ENCODE data around the gene SPRED3.

The SPRED3 gene

GRCh38 chr19:38430931-38431330 lies 42.4 kb downstream of the SPRED3 start:
- no peak for TF ChIP-seq SUZ12 (IDR thresholded peaks at IDR 0.05; ENCODE audit: extremely low read depth, insufficient read depth, insufficient read length)
- Histone ChIP-seq H3K9ac (ENCODE audit: insufficient read length, low read depth) (no peak overlapping the region), H3K9me3 (ENCODE audit: insufficient read depth, low read length) (no peaks in the 10 kb centered on the region), H3K4me3 (ENCODE audit: insufficient read length, low read depth) (no peak overlapping the region), H3K27me3 (ENCODE audit: insufficient read depth, insufficient read length) (peaks cover 3% of the 10 kb centered on the region), H3K4me1 (ENCODE audit: insufficient read depth, insufficient read length) (peaks cover 5% of the 10 kb centered on the region), H3K36me3 (ENCODE audit: insufficient read depth, insufficient read length, low read length) (no peaks in the 10 kb centered on the region)
- DNase-seq (ENCODE audit: low read depth, low spot score): no peak

GRCh38 chr19:38433268-38433733 lies 44.8 kb downstream of the SPRED3 start, which contains the start of gene RYR1:
TSS of gene RYR1 (plus strand) at chr19:38433691. CDS start at chr19:38433830, 139 bp downstream.
- H3K4me3 ChIP-seq (ENCODE audit: insufficient read length, low read depth): peak within 1 kb of the TSS; percentile 39

DNA sequence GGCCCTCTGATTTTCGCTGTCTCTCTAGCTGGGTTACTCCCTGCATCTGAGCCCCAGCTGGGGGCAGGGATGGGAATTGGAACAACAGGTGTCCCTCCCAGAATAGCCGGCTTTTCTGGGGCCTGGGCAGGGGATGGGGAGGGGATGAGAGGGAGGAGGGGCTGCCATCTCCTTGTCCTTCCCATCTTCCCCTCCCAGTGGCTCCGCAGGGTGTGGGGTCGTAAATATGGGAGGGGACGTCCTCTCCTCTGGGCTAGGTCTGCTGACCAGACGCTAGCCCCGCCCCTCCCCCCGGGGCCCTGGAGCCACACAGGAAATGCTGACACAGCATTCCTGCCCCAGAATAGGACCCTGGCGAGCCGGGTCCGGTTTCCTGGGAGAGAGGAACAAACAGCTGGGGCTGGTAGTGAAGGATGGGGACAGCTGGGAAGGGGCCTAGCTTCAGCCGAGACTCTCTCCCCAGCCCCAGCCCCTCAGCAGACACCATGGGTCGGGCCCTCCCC lies 46.1 kb downstream of the SPRED3 start:
- Histone ChIP-seq H3K36me3 (ENCODE audit: insufficient read depth, insufficient read length, low read length) (no peaks in the 10 kb centered on the region), H3K27me3 (ENCODE audit: insufficient read depth, insufficient read length) (peaks cover 3% of the 10 kb centered on the region), H3K9me3 (ENCODE audit: insufficient read depth, low read length) (no peaks in the 10 kb centered on the region), H3K9ac (ENCODE audit: insufficient read length, low read depth) (peak overlapping the region; percentile 44), H3K4me3 (ENCODE audit: insufficient read length, low read depth) (peak overlapping the region; percentile 39), H3K4me1 (ENCODE audit: insufficient read depth, insufficient read length) (peaks cover 5% of the 10 kb centered on the region)
- TF ChIP-seq YY1 (IDR thresholded peaks at IDR 0.05; ENCODE audit: insufficient read depth, insufficient read length) (no peak), ZNF274 (IDR thresholded peaks at IDR 0.05; ENCODE audit: low read depth, low read length) (no peak), SUZ12 (IDR thresholded peaks at IDR 0.05; ENCODE audit: extremely low read depth, insufficient read depth, insufficient read length) (no peak)
- DNase-seq (ENCODE audit: low read depth, low spot score): no peak

More at GRCh38 chr19:38433268-38433733, 44.8 kb downstream of the SPRED3 start, which contains the start of gene RYR1:
- Histone ChIP-seq H3K9me3 (ENCODE audit: insufficient read depth, low read length) (no peaks in the 10 kb centered on the region), H3K36me3 (ENCODE audit: insufficient read depth, insufficient read length, low read length) (no peaks in the 10 kb centered on the region), H3K9ac (ENCODE audit: insufficient read length, low read depth) (peak within 1 kb of the TSS; percentile 44), H3K4me1 (ENCODE audit: insufficient read depth, insufficient read length) (peaks cover 5% of the 10 kb centered on the region), H3K27me3 (ENCODE audit: insufficient read depth, insufficient read length) (peaks cover 3% of the 10 kb centered on the region)
- no peak for DNase-seq (ENCODE audit: low read depth, low spot score)
- TF ChIP-seq SUZ12 (IDR thresholded peaks at IDR 0.05; ENCODE audit: extremely low read depth, insufficient read depth, insufficient read length): no peak
- TF ChIP-seq ZNF274 (IDR thresholded peaks at IDR 0.05; ENCODE audit: low read depth, low read length): no peak
- no peak for TF ChIP-seq YY1 (IDR thresholded peaks at IDR 0.05; ENCODE audit: insufficient read depth, insufficient read length)

DNA sequence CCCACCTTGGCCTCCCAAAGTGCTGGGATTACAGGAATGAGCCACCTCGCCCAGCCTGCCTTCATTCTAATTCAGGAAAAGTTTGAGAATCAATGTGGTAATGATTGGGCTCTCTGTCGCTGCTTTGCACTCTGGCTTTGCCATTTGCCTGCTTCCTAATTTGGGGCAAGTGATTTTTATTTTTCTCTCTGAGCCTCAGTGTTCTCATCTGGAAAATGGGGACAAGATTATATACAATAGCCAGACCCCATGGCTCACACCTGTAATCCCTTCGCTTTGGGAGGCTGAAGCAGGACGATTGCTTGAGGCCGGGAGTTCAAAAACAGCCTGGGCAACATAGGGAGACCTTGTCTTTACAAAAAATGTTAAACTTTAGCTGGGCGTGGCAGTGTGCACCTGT lies 48.8 kb downstream of the SPRED3 start:
- H3K27me3 ChIP-seq (ENCODE audit: insufficient read depth, insufficient read length): peaks cover 3% of the 10 kb centered on the region
- no peak overlapping the region for H3K4me3 ChIP-seq (ENCODE audit: insufficient read length, low read depth)
- no peak for DNase-seq (ENCODE audit: low read depth, low spot score)
- peaks cover 5% of the 10 kb centered on the region for H3K4me1 ChIP-seq (ENCODE audit: insufficient read depth, insufficient read length)
- no peaks in the 10 kb centered on the region for H3K9me3 ChIP-seq (ENCODE audit: insufficient read depth, low read length)
- TF ChIP-seq SUZ12 (IDR thresholded peaks at IDR 0.05; ENCODE audit: extremely low read depth, insufficient read depth, insufficient read length) (no peak), YY1 (IDR thresholded peaks at IDR 0.05; ENCODE audit: insufficient read depth, insufficient read length) (no peak), ZNF274 (IDR thresholded peaks at IDR 0.05; ENCODE audit: low read depth, low read length) (no peak)
- no peak overlapping the region for H3K9ac ChIP-seq (ENCODE audit: insufficient read length, low read depth)
- H3K36me3 ChIP-seq (ENCODE audit: insufficient read depth, insufficient read length, low read length): no peaks in the 10 kb centered on the region

DNA sequence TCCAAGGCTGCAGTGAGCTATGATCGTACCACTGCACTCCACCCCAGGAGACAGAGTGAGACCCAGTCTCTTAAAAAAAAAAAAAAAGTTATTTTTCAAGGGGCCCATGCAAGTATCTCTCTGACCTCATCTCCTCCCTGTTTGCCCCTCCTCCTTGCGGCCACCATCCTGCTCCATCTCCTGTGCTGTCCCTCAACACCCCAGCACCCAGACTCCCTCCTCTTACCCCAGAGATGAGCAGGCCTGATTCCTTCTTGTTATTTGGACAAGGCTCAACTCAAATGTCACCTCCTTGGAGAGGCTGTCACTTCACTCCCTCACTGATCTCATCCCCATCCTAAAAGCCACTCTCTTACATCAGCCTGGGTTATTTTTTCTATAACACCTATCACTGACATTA lies 49.4 kb downstream of the SPRED3 start:
- TF ChIP-seq ZNF274 (IDR thresholded peaks at IDR 0.05; ENCODE audit: low read depth, low read length) (no peak), YY1 (IDR thresholded peaks at IDR 0.05; ENCODE audit: insufficient read depth, insufficient read length) (no peak), SUZ12 (IDR thresholded peaks at IDR 0.05; ENCODE audit: extremely low read depth, insufficient read depth, insufficient read length) (no peak)

GRCh38 chr19:38440592-38440991 lies 52.1 kb downstream of the SPRED3 start:
- TF ChIP-seq ZNF274 (IDR thresholded peaks at IDR 0.05; ENCODE audit: low read depth, low read length): no peak
- TF ChIP-seq SUZ12 (IDR thresholded peaks at IDR 0.05; ENCODE audit: extremely low read depth, insufficient read depth, insufficient read length): no peak
- TF ChIP-seq YY1 (IDR thresholded peaks at IDR 0.05; ENCODE audit: insufficient read depth, insufficient read length): no peak
- no peaks in the 10 kb centered on the region for H3K9me3 ChIP-seq (ENCODE audit: insufficient read depth, low read length)
- H3K36me3 ChIP-seq (ENCODE audit: insufficient read depth, insufficient read length, low read length): no peaks in the 10 kb centered on the region
- H3K9ac ChIP-seq (ENCODE audit: insufficient read length, low read depth): no peak overlapping the region
- no peak overlapping the region for H3K4me3 ChIP-seq (ENCODE audit: insufficient read length, low read depth)
- H3K27me3 ChIP-seq (ENCODE audit: insufficient read depth, insufficient read length): no peaks in the 10 kb centered on the region
- no peaks in the 10 kb centered on the region for H3K4me1 ChIP-seq (ENCODE audit: insufficient read depth, insufficient read length)
- no peak for DNase-seq (ENCODE audit: low read depth, low spot score)

More for the DNA sequence above, 49.4 kb downstream of the SPRED3 start:
- Histone ChIP-seq H3K36me3 (ENCODE audit: insufficient read depth, insufficient read length, low read length) (no peaks in the 10 kb centered on the region), H3K4me1 (ENCODE audit: insufficient read depth, insufficient read length) (peaks cover 5% of the 10 kb centered on the region), H3K9ac (ENCODE audit: insufficient read length, low read depth) (no peak overlapping the region), H3K4me3 (ENCODE audit: insufficient read length, low read depth) (no peak overlapping the region), H3K9me3 (ENCODE audit: insufficient read depth, low read length) (no peaks in the 10 kb centered on the region), H3K27me3 (ENCODE audit: insufficient read depth, insufficient read length) (peaks cover 3% of the 10 kb centered on the region)
- no peak for DNase-seq (ENCODE audit: low read depth, low spot score)

- Histone ChIP-seq H3K27me3 (ENCODE audit: insufficient read depth, insufficient read length) (no peaks in the 10 kb centered on the region), H3K9ac (ENCODE audit: insufficient read length, low read depth) (no peak overlapping the region), H3K4me1 (ENCODE audit: insufficient read depth, insufficient read length) (no peaks in the 10 kb centered on the region), H3K4me3 (ENCODE audit: insufficient read length, low read depth) (no peak overlapping the region), H3K9me3 (ENCODE audit: insufficient read depth, low read length) (no peaks in the 10 kb centered on the region), H3K36me3 (ENCODE audit: insufficient read depth, insufficient read length, low read length) (no peaks in the 10 kb centered on the region)
- DNase-seq (ENCODE audit: low read depth, low spot score): no peak
- TF ChIP-seq YY1 (IDR thresholded peaks at IDR 0.05; ENCODE audit: insufficient read depth, insufficient read length): no peak
Observed at GRCh38 chr19:38441657-38442348, 53.3 kb downstream of the SPRED3 start.

Data from NT2/D1 (cell line).